ENCODE results near the gene RAB17. TPM values are rescaled to one million over a fixed set of nuclear protein-coding genes. Genes with fewer than 3 reads are reported as not detected.
A peak's percentile ranks its signal among the peaks of the same experiment; 100 is the strongest.

The RAB17 gene
- polyA plus RNA-seq (ENCODE audit: insufficient read length) = 1.6 TPM

GRCh38 chr2:237590272-237591140 is at the start of gene RAB17:
RAB17 (minus strand) TSS chr2:237590734; CDS start chr2:237586154, 4,580 bp downstream.
- no peak for DNase-seq

- no peak for DNase-seq
These were observed 49.3 kb upstream of the RAB17 start for GRCh38 chr2:237639836-237640220.

GRCh38 chr2:237639052-237639835 is 48.7 kb upstream of the RAB17 start:
- DNase-seq = no peak

GRCh38 chr2:237638176-237638575 is 47.6 kb upstream of the RAB17 start:
- DNase-seq = no peak

GRCh38 chr2:237637429-237638135 is 47.0 kb upstream of the RAB17 start:
- no peak for DNase-seq

GRCh38 chr2:237636578-237636977 is 46.0 kb upstream of the RAB17 start:
- no peak for DNase-seq

- no peak for DNase-seq
These were observed 42.6 kb upstream of the RAB17 start for GRCh38 chr2:237633061-237633561.

- no peak for DNase-seq
These were observed 41.5 kb upstream of the RAB17 start for GRCh38 chr2:237631801-237632585.

- DNase-seq = no peak
These were observed 40.7 kb upstream of the RAB17 start for GRCh38 chr2:237631007-237631785.

- no peak for DNase-seq
These were observed 39.9 kb upstream of the RAB17 start for GRCh38 chr2:237630216-237631000.

- DNase-seq = no peak
These were observed 39.2 kb upstream of the RAB17 start for GRCh38 chr2:237629739-237630138.

GRCh38 chr2:237629188-237629534 is 38.6 kb upstream of the RAB17 start:
- no peak for DNase-seq

- DNase-seq = no peak
These were observed 38.0 kb upstream of the RAB17 start for GRCh38 chr2:237628247-237629187.

GRCh38 chr2:237627441-237628246 is 37.1 kb upstream of the RAB17 start, which contains the start of gene LRRFIP1:
LRRFIP1 (plus strand) TSS chr2:237627587; CDS start chr2:237627645, 58 bp downstream.
- DNase-seq = peak; percentile 59

GRCh38 chr2:237626813-237627440 is 36.4 kb upstream of the RAB17 start:
- no peak for DNase-seq

- DNase-seq = no peak
These were observed 35.2 kb upstream of the RAB17 start for GRCh38 chr2:237625777-237626176.

GRCh38 chr2:237625216-237625705 is 34.7 kb upstream of the RAB17 start:
- DNase-seq = no peak

Measured in hindlimb muscle (tissue), 1 donor.